ENCODE measurements around the gene DNAH7. TPM values are rescaled to one million over a fixed set of nuclear protein-coding genes. Genes with fewer than 3 reads are reported as not detected.

The DNAH7 gene
- polyA plus RNA-seq (0.17 to 0.28 TPM (median 0.17 TPM) in 3 replicates), polyA minus RNA-seq (0.10 to 0.42 TPM (median 0.23 TPM) in 3 replicates)
- 0.02 TPM for polyA plus RNA-seq (2011; ENCODE audit: low read depth)
- 0.06 and 0.11 TPM in 2 replicates for polyA plus RNA-seq (2011; cell fraction: cytosol; rRNA removed)
- polyA plus RNA-seq (2011; cell fraction: nucleus; rRNA removed) = 0.20 and 0.43 TPM in 2 replicates
- 0.03 TPM in 1 of 2 replicates, not detected in the other for polyA plus RNA-seq (2012; ENCODE audit: low replicate concordance)
- polyA minus RNA-seq (2011; cell fraction: cytosol; rRNA and poly(A)+ RNA removed) = not detected
- 0.21 and 0.62 TPM in 2 replicates for polyA minus RNA-seq (2011; cell fraction: nucleus; rRNA and poly(A)+ RNA removed)

GRCh38 chr2:196068271-196069209 lies at the start of gene DNAH7:
TSS of gene DNAH7 (minus strand) at chr2:196068837. CDS start at chr2:196068711, 126 bp downstream.
- Histone ChIP-seq H3K4me2 (ENCODE audit: control insufficient read depth, extremely low read depth, insufficient read depth, low read depth, low read length) (peak within 1 kb of the TSS; percentile 94), H3K4me1 (ENCODE audit: control insufficient read depth, extremely low read depth, insufficient read depth, low read length) (peaks cover 2% of the 10 kb centered on the region), H3K36me3 (ENCODE audit: control insufficient read depth in 2 of 2, extremely low read depth in 1 of 2, insufficient read depth in 2 of 2, low read length in 2 of 2) (no peaks in the 10 kb centered on the region), H3K9ac (ENCODE audit: control insufficient read depth, extremely low read depth, insufficient read depth, low read length) (peak within 1 kb of the TSS; percentile 80), H3K27me3 (ENCODE audit: control insufficient read depth, extremely low read depth, insufficient read depth, low read length) (peaks cover 3% of the 10 kb centered on the region), H3K9me3 (ENCODE audit: control insufficient read depth, low read depth, low read length) (no peaks in the 10 kb centered on the region), H3K27ac (ENCODE audit: control insufficient read depth, insufficient read depth, low read length) (peak within 1 kb of the TSS; percentile 70), H4K20me1 (ENCODE audit: control insufficient read depth, extremely low read depth, insufficient read depth, low read length) (no peaks in the 10 kb centered on the region), H3K9me1 (ENCODE audit: control insufficient read depth, extremely low read depth, insufficient read depth, low read length) (no peaks in the 10 kb centered on the region), H3K4me3 (ENCODE audit: control insufficient read depth in 2 of 3, extremely low read depth in 1 of 3, insufficient read depth in 2 of 3, low read depth in 1 of 3, low read length in 3 of 3) (peak within 1 kb of the TSS; percentile 70 to 91 (median 87)), H2AFZ (ENCODE audit: control insufficient read depth, low read length) (peak within 1 kb of the TSS; percentile 100), H3K79me2 (ENCODE audit: control insufficient read depth, insufficient read depth, low read length) (no peaks in the 10 kb centered on the region)
- dilution Hi-C loops (cut with MboI; ENCODE audit: extremely low pct_ligation_motif_present, low sequenced_read_pairs) = no loop called here
- DNase-seq (ENCODE audit: low read depth, low spot score) (no peak), FAIRE-seq (peak; percentile 75)
- TF ChIP-seq EZH2 (IDR thresholded peaks at IDR 0.05; ENCODE audit: low read length) = no peak
- TF ChIP-seq, protein P1, sequence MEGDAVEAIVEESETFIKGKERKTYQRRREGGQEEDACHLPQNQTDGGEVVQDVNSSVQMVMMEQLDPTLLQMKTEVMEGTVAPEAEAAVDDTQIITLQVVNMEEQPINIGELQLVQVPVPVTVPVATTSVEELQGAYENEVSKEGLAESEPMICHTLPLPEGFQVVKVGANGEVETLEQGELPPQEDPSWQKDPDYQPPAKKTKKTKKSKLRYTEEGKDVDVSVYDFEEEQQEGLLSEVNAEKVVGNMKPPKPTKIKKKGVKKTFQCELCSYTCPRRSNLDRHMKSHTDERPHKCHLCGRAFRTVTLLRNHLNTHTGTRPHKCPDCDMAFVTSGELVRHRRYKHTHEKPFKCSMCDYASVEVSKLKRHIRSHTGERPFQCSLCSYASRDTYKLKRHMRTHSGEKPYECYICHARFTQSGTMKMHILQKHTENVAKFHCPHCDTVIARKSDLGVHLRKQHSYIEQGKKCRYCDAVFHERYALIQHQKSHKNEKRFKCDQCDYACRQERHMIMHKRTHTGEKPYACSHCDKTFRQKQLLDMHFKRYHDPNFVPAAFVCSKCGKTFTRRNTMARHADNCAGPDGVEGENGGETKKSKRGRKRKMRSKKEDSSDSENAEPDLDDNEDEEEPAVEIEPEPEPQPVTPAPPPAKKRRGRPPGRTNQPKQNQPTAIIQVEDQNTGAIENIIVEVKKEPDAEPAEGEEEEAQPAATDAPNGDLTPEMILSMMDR (optimal IDR thresholded peaks at IDR 0.05 in 1 of 3, IDR thresholded peaks at IDR 0.05 in 1 of 3, conservative IDR thresholded peaks at IDR 0.05 in 1 of 3; ENCODE audit: extremely low read depth in 1 of 3, insufficient read depth in 2 of 3, low read length in 3 of 3) = peak; percentile 92 to 94 (median 92)

GRCh38 chr2:196117214-196117705 lies 48.6 kb upstream of the DNAH7 start:
- no peaks in the 10 kb centered on the region for H3K9me3 ChIP-seq (ENCODE audit: control insufficient read depth, low read depth, low read length)
- no peaks in the 10 kb centered on the region for H3K9me1 ChIP-seq (ENCODE audit: control insufficient read depth, extremely low read depth, insufficient read depth, low read length)
- DNase-seq (ENCODE audit: low read depth, low spot score) (no peak), FAIRE-seq (no peak)
- dilution Hi-C loops (cut with MboI; ENCODE audit: extremely low pct_ligation_motif_present, low sequenced_read_pairs) = no loop called here
- H3K79me2 ChIP-seq (ENCODE audit: control insufficient read depth, insufficient read depth, low read length) = no peaks in the 10 kb centered on the region
- TF ChIP-seq EZH2 (IDR thresholded peaks at IDR 0.05; ENCODE audit: low read length) = no peak
- TF ChIP-seq, protein P1 (optimal IDR thresholded peaks at IDR 0.05 in 1 of 3, IDR thresholded peaks at IDR 0.05 in 1 of 3, conservative IDR thresholded peaks at IDR 0.05 in 1 of 3; ENCODE audit: extremely low read depth in 1 of 3, insufficient read depth in 2 of 3, low read length in 3 of 3) = no peak
- H3K36me3 ChIP-seq (ENCODE audit: control insufficient read depth in 2 of 2, extremely low read depth in 1 of 2, insufficient read depth in 2 of 2, low read length in 2 of 2) = no peaks in the 10 kb centered on the region
- H3K27ac ChIP-seq (ENCODE audit: control insufficient read depth, insufficient read depth, low read length) = no peak overlapping the region
- H3K4me1 ChIP-seq (ENCODE audit: control insufficient read depth, extremely low read depth, insufficient read depth, low read length) = peaks cover 2% of the 10 kb centered on the region
- H4K20me1 ChIP-seq (ENCODE audit: control insufficient read depth, extremely low read depth, insufficient read depth, low read length) = no peaks in the 10 kb centered on the region
- no peak overlapping the region for H2AFZ ChIP-seq (ENCODE audit: control insufficient read depth, low read length)
- no peak overlapping the region for H3K4me2 ChIP-seq (ENCODE audit: control insufficient read depth, extremely low read depth, insufficient read depth, low read depth, low read length)
- no peak overlapping the region for H3K4me3 ChIP-seq (ENCODE audit: control insufficient read depth in 2 of 3, extremely low read depth in 1 of 3, insufficient read depth in 2 of 3, low read depth in 1 of 3, low read length in 3 of 3)
- no peak overlapping the region for H3K9ac ChIP-seq (ENCODE audit: control insufficient read depth, extremely low read depth, insufficient read depth, low read length)
- no peaks in the 10 kb centered on the region for H3K27me3 ChIP-seq (ENCODE audit: control insufficient read depth, extremely low read depth, insufficient read depth, low read length)
